NCI-H2029 treated with DMSO at 0.1 percent for 48 hours (cell line): ENCODE data around the gene NRIP1.
A peak's percentile ranks its signal among the peaks of the same experiment; 100 is the strongest.

ENCODE experiments used
- DNase-seq: peaks from one replicate; lab custom pipeline; 2025; lab: John Stamatoyannopoulos, UW

The NRIP1 gene

GRCh38 chr21:15063814-15064575, 805 bp downstream of the NRIP1 start:
- no peak for DNase-seq

GRCh38 chr21:15063081-15063813, 1.6 kb downstream of the NRIP1 start:
- no peak for DNase-seq

- no peak for DNase-seq
Observed at GRCh38 chr21:15062606-15062965, 2.2 kb downstream of the NRIP1 start.

- DNase-seq = no peak
Observed at GRCh38 chr21:15061747-15062605, 2.8 kb downstream of the NRIP1 start.

GRCh38 chr21:15061279-15061678, 3.5 kb downstream of the NRIP1 start:
- no peak for DNase-seq

GRCh38 chr21:15060543-15061175, 4.1 kb downstream of the NRIP1 start:
- DNase-seq = peak; percentile 19

- no peak for DNase-seq
Observed at GRCh38 chr21:15059397-15059796, 5.4 kb downstream of the NRIP1 start.

- no peak for DNase-seq
Observed at GRCh38 chr21:15058854-15059263, 5.9 kb downstream of the NRIP1 start.

- DNase-seq = no peak
Observed at GRCh38 chr21:15057285-15057684, 7.5 kb downstream of the NRIP1 start.

GRCh38 chr21:15054606-15055239, 10.1 kb downstream of the NRIP1 start:
- no peak for DNase-seq

- no peak for DNase-seq
Observed at GRCh38 chr21:15054089-15054488, 10.7 kb downstream of the NRIP1 start.

GRCh38 chr21:15053500-15053899, 11.3 kb downstream of the NRIP1 start:
- no peak for DNase-seq

GRCh38 chr21:15052459-15052763, 12.4 kb downstream of the NRIP1 start:
- no peak for DNase-seq

- DNase-seq = no peak
Observed at GRCh38 chr21:15051644-15052458, 12.9 kb downstream of the NRIP1 start.

GRCh38 chr21:15050568-15051377, 14.0 kb downstream of the NRIP1 start:
- no peak for DNase-seq

GRCh38 chr21:15045017-15045416, 19.8 kb downstream of the NRIP1 start:
- DNase-seq = no peak

GRCh38 chr21:15042531-15042930, 22.3 kb downstream of the NRIP1 start:
- DNase-seq = no peak

- no peak for DNase-seq
Observed at GRCh38 chr21:15039607-15040299, 25.0 kb downstream of the NRIP1 start.

- DNase-seq = no peak
Observed at GRCh38 chr21:15037900-15038293, 26.9 kb downstream of the NRIP1 start.
